GDM1 (cell line): Measurements from ENCODE around the gene MN1.
A peak's percentile ranks its signal among the peaks of the same experiment; 100 is the strongest.

Experiments
- DNase-seq: peaks from one replicate; lab custom pipeline; 2025; lab: John Stamatoyannopoulos, UW

The MN1 gene

DNA sequence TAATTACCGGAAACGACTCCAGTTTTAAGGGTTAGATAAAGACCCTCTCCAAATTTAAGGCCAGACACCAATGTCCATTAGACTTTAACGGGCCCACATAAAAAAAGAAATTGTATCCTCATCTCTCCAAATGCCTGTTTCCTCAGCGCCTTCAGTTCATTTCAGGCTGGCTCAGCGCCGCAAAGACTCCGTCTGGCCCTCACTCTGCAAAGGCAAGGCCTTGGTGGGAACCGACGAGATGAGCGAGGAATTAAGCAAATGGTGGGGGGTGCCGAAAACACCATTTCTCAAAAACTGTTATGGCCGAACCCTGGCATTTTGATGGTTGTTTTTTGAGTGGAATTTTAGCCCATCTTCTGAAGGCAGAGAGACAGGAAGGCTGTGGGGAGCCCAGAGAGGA lies 15.7 kb downstream of the MN1 start:
- no peak for DNase-seq

DNA sequence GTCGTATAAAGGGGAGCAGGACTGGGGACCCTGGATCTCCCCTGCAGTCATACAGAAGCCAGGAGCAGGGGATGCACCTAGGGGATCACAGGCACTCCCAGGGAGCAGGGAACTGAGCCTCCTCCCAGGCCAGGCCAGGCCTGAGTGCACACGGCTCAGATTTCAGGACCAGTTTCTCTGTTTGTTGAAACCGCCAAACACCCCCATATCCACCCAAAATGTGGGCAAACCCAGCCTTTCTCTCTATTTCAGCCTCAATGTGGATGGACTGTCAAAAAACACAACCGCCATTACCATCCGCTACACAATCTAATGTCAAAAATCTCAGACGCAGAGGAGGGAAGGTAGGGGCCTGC lies 17.5 kb downstream of the MN1 start:
- DNase-seq: no peak

DNA sequence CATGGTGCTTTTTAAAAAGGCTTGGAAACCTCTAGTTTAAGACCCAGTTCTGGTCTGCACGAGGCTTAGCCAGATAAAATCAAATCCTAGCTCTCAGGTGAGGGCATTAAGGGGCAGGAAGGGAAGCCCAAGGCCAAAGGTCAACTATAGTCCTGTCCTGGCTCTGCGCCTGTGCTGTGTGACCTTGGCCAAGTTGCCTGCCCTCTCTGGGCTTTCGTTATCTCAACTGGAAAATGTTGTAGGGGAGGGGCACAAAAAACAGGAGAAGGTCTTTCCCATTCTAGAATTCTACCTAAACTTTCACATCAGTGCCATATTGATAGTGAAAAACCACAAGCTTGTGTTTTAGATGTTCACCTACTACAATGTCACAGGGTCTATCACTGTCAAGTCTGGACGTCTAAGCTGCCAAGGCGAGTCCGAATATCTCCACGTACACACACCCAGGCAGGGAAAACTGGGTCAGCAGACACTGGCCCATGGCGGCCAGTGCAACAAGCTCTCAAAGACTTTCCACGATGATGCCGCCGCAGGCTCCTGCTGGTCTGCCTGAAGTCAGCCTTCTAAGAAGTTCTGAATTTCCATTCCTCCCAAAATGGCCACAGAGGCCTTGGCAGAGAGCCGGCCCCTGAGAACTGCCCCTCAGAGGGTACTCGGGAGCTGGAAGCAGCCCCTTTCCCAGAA lies 18.0 kb downstream of the MN1 start:
- DNase-seq: no peak

DNA sequence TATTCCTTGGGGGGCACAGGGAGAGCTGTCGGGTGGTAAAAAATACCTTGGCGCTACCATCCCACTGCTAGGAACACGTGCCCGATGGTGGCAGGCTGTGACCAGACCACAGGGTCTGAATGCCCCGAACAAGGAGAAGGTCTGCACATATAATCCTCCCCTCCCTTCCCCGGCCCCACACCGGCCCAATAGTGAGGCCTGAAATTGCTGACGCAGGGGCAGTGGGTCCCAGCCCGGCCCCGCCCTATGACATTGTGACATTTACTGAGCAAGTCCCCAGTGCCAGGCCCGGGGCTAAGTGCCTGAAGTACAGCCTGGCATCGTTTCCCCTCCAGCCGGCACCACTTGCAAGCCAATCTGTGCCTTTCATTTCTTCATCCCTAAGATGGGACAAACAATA lies 19.5 kb downstream of the MN1 start:
- no peak for DNase-seq

DNA sequence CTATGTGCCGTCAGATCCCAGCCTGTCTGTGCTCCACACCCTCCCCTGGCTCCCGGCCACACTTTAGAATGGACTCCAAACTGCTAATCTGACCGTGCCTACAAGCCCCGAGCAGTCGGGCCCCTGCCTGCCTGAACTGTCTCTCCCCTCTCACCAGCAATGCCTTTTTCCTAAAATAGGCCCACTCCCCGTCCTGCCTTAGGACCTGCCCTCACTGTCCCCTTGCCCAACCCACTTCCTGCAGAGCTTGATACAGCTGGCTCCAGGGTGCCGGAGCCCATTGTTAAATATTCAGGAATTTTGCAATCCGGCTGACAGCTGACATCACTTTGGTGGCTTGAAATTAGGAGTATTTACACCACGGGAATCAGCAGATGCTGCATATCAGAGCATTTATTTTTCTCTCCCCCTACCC lies 21.4 kb downstream of the MN1 start:
- no peak for DNase-seq

DNA sequence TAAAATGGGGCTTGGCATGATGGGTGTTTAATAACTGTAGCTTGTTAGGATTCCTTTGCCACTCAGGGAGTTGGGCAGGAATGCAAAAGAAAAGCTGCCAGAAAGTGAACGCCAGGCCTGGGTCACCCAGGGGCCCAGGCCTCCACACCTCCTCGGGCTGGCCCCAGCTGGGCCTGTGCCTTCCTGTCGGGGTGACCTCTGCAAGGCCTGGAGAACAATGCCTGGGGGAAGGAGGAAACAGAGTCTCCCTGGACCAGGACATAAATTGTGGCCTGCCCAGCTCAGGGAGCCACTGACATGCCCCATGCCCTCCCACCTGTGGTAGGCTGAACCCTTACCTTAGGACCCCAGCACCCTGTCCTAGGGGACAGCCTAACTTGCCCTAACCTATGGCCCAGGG lies 21.9 kb downstream of the MN1 start:
- DNase-seq: no peak

DNA sequence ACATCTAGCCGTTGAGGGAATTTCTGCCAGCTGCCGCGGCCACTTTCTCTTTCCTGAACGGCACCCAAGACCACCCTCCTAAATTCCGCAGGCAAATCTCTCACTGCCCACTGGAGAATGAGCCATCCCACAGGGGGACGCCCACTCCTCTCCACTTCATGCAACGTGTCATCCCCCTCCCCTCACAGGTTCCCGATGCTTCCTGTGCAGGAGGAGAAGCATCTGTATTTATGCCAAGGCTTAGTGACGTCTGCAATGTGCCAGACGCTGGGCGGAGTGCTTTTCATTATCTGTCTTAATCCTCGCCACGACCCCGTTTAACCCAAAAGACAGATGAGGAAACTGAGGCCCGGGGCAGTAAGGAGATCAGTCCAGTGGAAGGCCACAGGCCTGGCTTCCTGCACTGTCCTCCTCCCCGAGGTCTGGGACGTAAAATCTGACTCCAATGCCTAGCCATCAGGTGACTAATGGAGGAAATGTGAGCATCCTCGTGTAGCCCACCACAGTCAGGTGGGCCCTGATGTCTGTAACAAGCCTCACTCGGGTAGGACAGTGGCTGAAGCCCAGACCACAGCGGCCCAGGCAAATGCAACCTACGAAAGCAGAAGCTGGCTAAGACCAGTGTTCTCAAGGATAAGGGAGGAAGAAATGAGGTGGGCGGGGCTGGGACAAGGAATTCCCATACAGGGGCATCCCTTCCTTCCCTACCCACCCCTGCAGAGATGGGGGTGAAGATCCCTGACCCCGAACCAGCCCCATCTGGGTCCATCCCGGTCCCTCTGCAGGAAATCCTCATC lies 23.1 kb downstream of the MN1 start:
- no peak for DNase-seq

DNA sequence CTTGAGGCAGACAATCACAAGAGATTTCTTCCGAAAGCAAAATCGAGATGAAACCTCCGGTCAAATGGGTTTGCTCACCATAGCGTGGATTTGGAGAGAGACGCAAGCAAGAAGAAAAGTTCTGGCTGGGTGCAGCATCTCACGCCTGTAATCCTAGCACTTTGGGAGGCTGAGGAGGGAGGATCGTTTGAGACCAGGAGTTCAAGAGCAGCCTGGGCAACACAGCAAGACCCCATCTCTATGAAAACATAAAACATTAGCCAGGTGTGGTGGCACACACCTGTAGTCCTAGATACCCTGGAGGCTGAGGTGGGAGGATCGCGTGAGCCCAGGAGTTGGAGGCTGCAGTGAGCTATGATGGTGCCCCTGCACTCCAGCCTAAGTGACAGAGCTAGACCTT lies 24.4 kb downstream of the MN1 start:
- no peak for DNase-seq

DNA sequence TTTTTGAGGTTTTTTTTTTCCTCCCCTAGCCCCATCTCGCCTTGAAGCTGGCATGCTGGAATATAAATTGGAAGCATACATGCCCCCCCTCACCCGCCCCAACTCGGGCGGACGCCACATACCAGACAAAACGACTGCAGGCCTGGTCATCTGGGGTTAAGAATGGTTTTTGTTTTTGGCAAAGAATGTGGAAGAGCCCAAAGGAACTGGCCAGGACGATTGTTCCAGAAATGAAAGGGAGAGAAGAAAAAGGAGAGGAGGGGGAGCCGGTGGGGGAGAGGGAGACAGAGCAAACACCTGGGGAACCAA lies 25.0 kb downstream of the MN1 start:
- no peak for DNase-seq

DNA sequence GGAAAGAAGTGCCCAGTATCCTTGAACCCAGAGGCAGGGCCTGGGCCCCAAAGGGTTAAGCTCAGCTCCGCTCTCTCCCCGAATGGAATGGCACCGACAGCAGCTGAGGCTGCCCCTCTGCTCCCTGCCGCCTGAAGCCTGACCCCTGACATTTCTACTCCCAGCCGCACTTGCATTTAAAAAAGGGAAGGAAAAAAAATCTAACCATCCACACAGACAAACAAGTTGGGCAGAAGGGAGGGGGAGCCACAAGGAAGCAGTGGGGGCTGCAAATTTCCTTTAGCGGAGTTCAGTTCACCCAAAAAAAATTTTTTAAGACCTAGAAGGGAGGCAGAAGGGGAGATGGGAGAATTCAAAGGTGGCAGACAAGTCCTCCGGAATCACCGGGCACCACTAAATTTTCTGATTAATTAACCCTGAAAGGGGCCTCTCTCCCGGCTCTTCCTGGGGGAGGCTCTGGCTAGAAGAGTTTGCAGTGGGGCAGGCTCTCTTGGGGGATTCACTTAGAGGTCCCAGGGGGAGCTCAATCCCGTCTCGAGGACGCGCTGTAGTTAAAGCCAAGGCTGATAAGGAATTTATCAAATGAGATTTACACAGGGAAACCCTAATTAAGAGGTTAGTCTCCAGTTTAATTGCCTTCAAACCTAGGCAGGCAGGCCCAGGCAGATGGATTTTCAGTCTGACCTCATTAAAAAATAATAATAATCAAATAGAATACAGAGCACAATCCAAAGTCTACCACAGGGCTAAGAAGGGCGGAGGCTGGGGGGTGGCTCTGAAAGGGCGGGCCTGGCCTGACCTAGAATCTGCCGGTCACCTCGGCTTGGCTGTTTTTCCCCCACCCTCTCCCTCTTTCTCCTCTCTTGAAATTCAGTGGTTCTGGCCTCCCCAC lies 25.6 kb downstream of the MN1 start:
- peak; percentile 66 for DNase-seq

DNA sequence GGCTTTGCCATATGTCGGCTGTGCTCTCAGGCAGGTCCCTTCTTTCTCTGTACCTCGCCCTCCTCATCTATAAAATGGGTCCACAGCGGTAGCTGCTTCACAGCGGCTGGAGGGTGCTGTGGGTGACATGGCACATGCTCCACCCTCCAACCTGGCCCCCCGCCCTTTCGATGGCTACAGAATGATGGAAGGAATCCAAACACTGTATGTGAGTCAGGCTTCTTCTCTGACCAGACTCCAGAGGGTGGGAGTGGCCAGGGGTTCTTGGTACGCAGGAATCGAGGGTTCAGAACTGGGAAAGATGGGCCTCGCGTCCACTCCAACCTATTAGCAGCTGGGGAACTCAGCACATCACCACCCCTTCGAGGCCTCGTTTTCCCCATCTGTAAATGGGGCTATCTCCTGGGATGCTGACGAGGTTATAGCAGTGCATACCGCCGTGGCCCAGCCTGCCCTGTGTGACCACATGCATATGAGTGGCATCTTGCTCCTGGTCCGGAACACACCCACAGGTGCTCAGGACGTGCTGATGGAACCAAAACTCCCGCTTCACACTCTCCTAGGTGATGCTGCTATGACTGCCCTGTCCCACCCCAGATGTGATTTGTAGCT lies 26.4 kb downstream of the MN1 start:
- no peak for DNase-seq

DNA sequence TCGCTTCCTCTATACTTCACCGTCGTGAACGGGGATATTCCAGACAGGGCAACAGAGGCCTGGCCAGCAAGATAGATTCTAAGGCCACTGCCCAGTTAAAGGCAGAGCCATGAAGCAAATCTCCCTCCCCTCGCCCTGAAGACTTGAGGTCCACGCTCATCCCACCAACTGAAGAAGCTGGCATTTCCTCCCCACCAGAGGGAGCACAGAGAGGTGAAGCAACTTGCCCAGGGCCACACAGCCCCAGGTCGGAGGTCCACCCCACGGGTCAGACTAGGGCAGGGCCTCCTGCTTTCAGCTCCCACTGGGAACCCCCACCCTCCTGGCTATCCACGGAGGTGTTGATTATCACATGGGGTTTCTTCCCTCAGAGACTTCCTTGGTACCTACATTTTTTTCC lies 27.4 kb downstream of the MN1 start:
- no peak for DNase-seq

DNA sequence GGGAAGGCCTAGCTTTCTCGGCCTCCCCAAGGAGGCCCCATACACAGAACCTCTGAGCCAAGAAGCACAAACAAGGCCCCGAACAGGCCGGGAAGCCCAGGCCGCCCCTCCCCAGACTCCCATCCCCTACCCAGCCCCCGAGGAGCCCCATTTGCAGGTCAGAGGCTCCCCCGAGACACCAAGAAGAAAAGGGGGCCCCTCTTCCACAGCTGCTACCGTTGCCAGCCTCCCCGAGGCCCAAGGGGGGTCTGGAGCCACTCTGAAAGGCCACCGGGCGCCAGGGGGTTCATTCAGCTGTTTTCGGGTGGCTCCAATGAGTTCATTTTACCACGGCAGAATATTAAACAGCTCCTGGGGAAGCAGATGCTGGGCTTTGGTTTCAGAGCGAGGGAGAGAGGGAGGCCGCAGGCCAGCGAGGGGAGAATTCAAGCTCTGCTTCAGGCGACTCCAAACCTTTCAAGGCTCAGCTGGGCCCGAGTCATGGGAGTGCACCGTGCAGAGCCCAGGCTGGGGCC lies 28.5 kb downstream of the MN1 start:
- no peak for DNase-seq

DNA sequence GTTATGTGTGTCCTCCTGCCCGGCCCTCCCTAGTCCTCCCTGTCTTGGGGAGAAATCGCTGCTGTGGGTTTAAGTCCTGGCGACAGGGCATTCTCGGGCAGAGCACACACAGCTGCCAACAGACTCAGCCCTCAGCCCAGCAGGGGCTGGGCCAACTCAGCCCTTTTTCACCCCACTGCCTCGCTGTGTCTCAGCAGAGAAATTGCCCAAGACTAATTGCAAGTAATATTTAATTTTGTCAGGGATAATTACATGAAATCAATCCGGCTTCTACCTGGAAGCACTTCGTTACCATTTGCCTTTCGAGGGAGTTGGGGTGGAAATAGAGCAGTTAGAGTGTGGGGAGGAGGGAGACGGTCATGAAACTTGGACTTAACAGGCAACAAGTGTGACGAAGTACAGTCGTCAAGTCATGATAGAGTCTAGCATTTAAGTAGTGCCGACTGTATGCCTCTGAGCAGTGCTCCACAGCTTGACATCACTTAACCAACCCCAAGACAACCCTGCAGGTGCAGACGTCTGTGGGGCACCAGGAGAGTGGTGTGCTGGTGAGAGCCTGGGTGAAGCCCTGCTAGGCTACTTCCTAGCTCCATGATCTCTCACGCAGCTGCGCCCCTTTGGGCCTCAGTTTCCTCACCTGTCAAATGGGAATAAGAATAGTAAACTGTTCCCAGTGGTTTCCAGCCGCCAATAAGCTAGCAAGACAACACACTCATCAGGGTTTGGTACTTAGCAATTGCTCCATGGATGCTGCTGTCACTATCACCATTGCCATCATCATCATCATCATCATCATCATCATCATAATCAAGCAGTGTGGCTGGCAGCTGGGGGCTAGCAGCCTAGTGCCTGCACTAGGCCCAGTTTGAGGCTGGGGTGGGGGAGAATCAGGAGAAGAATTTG lies 29.2 kb downstream of the MN1 start:
- DNase-seq: no peak

DNA sequence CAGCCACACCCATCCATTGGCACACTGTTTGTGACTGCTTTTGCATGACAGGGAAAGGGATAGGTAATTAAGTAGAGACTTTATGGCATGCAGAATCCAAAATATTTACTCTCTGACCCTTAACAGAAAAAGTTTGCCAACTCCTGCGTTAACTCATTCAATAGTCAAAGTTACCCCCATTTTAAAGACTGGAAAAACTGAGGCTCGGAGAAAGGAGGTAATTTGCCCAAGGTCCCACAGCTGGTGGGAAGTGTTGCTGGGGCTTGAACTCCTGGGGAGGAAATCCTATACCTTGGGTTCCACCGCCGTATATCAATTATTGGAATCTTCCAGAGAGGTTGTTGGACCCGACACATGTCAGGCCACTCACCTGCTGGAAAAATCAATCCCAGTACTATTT lies 29.9 kb downstream of the MN1 start:
- DNase-seq: no peak

DNA sequence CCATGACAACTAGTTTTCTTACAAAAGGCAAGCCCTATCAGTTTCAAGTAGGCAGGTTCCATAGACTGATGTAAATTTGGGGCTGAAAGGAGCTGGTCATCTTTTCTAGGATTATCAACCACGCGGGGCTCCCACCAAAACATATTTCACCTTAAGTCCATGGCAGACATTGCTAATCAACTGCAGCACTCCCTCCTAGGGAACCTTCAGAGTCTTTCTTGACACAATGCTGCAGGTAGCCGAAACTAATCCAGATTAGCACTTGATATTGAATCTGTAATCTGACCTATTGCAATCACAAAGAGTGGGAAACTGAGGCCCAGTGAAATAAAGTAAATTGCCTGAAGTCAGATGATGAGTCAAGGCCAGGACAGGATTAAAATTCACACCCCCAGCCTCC lies 32.5 kb downstream of the MN1 start:
- DNase-seq: no peak

DNA sequence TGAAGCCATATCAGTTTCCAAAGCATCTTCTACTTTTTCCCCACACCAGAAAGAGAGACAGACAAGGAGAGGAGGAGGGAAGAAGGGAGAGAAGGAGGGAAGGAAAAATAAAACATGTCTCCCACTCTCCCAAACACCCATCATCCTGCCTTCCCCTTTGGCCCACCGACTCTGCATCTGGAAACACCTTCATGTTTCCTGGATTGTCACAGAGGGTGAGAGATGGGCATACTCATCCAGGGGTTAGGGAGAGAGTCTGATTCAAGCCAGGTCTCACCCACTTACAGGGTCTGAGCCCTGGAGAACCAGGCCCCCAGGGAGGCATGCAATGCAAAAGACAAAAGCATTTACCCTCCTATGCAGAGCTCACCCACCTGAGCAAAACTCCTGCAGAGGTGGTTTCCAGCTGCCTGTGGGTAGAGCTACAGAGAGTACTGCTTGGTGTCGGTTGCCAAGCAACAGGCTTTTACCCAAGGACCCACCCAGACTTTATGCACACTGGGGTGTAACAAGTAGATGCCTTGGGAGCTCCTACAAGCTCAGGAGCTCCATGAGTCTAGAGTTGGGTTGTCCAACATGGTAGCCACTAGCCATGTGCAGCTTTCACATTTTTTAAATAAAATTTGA lies 33.4 kb downstream of the MN1 start:
- DNase-seq: no peak

DNA sequence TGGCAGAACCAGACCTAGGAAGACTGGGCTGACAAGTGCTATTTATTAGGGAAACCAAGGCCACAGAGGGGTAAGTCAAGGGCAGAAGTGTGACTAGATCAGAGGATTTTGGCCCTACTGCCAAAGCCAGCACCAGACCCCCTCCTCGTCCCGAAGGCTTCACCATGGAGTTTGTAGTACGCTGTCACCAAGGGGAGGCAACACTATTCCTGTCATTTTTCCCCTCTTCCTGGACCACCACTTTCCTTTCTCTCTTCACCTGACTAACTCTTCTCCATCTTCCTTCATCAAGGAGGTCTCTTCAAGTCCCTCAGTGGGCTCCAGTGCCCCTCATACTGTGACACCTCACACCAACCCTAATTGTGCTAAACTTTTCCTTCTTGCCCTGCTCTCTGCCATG lies 34.9 kb downstream of the MN1 start:
- DNase-seq: no peak

DNA sequence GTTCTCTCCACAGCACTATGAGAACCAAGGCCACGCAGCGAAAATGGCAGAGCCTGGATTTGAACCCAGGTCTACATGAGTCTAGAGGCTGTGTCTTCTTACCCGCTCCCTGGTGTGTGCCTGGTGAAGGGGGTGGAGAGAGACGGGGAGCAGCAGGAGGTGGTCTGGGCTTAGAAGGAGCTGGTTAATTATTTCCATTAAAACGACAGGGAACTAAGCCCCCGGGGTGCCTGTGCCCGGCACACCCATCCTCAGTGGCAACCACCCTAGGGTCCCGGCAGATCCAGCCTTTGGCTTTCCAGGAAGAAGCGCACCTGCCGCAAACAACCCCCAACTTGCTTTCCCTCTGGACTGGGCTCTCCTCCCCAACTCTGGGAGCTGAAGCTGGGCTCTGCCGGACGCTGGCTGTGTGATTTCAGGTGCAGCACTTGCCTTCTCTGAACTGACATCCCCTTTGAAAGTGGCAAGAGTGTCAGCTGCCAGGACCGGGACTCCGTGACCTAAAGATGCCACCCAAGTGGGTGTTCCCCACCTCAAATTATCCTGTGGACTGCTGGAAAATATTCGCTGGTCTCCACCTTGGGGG lies 35.8 kb downstream of the MN1 start:
- DNase-seq: no peak

DNA sequence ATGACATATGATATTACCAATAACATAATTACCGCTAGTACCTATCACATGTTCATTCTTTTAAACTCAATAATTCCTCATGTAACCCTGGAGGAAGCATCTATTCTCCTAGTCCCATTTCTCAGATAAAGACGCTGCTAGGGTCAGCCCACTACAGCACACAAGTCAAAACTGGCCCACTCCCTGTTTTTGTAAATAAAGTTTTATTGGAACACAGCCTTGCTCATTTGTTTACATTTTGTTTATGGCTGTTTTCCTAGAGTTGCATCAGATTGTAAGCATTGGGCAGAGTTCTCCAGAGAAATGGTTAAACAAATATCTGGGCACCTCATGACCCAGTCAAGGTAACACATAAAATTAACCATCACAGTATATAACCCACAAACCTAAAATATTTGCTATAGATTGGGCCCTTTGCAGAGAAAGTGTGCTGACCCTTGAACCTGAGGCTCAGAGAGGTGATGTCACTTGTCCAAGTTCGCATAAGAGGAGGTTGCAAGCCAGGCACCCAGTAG lies 36.8 kb downstream of the MN1 start:
- DNase-seq: no peak
